ENCODE data around the gene GDPD1.

GRCh38 chr17:59223813-59224212 lies 3.5 kb downstream of the GDPD1 start:
- TF ChIP-seq ZBTB8A (tag by site-specific recombination; IDR thresholded peaks at IDR 0.05) (no peak), CTCF (tag by site-specific recombination; IDR thresholded peaks at IDR 0.05) (no peak), KLF10 (tag by site-specific recombination; IDR thresholded peaks at IDR 0.05) (no peak), ZNF23 (tag by site-specific recombination; IDR thresholded peaks at IDR 0.05; ENCODE audit: borderline replicate concordance) (no peak), KLF1 (tag by site-specific recombination; IDR thresholded peaks at IDR 0.05) (no peak), TRIM28 (IDR thresholded peaks at IDR 0.05; ENCODE audit: borderline replicate concordance, low read length) (no peak)
